NK-92 (cell line): ENCODE data around the gene TUBGCP5.
"Not testable (repeated sequence)": the region's sequence is repeated elsewhere in the genome, so short reads cannot be mapped to it uniquely, and the experiment has no call there.

Experiments used
- DNase-seq: peaks from one replicate; lab custom pipeline; 2025; ENCODE audit not compliant: unreplicated experiment; lab: John Stamatoyannopoulos, UW

The TUBGCP5 gene

GRCh38 chr15:23039143-23039916, at the start of gene TUBGCP5:
TUBGCP5 (minus strand) TSS chr15:23039569; CDS start chr15:23039543, 26 bp downstream.
- peak; percentile 44 for DNase-seq

DNA sequence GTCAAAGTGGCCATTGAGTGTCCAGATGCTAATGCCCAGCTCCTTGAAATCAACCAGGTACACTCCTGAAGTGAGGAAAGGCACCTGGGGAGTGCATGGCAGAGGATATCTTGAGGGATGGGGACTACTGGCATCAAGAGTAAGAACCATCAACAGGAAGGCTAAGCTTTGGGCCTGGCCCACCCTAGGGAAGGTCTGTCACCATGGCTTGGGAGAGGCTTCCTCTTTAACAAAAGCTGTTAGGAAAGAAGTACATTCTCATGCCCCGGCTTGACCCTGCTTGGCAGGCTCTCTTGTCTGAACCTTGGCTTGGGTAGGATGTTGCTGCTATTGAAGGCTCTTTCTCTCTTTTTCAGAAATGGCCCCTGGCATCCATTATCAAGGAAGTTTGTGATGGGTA, 43.7 kb upstream of the TUBGCP5 start:
- DNase-seq, result no peak

GRCh38 chr15:23081996-23082737, 42.8 kb upstream of the TUBGCP5 start:
- not testable (repeated sequence) for DNase-seq

DNA sequence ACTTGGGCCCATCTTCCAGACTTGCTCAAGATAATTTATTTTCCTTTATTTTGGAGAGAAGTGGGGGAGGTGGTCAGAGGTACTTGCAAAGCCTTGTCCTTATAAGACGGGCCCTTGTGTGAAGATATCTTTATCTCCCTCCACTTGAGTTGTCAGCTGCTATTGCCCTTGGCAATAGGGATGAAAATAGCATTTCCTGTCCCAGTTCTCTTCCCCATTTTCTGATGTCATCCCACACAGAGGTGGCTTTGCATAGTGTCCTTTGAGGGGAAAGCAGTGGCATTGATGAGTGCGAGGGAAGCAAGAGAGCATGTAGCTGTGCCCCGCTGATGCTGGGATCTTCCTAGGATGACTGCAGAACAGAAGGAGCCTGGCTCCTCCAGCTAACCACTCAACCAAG, 41.9 kb upstream of the TUBGCP5 start:
- DNase-seq, result no peak

- DNase-seq, result no peak
These were observed 40.4 kb upstream of the TUBGCP5 start for GRCh38 chr15:23079766-23080165.

DNA sequence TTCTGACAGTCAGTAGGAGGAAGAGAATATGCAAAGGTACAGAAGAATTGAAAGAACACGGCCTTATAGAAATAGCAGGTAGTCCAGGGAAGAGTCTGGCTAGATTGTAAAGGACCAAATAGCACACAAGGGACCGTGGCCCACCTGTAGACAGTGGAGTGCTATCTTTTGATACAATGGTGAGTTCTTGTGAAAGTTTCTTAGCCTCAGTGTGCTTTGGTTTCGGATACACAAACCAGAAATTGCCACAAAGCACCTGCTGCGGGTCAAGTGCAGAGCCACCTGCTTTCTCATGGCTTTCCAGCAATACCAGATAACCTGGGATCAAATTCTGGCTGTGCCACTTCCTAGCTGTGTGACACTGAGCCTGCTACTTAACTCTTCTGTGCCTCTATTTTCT, 36.6 kb upstream of the TUBGCP5 start:
- no peak for DNase-seq

GRCh38 chr15:23074684-23075083, 35.3 kb upstream of the TUBGCP5 start:
- no peak for DNase-seq

- no peak for DNase-seq
These were observed 34.7 kb upstream of the TUBGCP5 start for GRCh38 chr15:23073890-23074646.

- DNase-seq, result no peak
These were observed 33.3 kb upstream of the TUBGCP5 start for GRCh38 chr15:23072633-23073032.

DNA sequence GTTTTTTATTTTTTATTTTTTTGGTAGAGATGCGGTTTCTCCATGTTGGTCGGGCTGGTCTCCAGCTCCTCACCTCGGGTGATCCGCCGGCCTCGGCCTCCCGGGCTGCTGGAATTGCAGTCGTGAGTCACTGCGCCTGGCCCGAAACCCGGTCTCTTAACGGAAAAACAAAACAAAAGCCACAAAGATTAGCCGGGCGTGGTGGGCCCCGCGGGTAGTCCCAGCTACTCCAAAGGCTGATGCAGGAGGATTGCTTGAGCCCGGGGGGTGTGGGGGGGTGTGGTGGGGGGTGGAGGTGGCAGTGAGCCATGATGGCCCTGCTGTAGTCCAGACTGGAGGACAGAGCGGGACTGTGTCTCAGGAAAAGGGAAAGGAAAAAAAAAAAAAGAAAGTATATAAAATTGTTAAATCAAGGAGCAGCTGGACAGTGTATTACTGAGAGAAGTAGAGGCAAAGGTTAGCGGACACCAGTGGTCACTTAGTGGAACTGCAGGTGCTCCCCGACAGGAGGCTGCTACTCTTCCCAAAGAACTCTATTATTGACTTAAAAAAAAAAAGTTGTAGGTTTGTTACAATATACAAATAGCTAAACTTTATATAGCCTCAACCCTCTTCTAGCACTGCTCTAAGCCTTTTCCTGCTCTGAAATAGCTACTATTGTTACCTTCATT, 30.3 kb upstream of the TUBGCP5 start:
- no peak for DNase-seq

DNA sequence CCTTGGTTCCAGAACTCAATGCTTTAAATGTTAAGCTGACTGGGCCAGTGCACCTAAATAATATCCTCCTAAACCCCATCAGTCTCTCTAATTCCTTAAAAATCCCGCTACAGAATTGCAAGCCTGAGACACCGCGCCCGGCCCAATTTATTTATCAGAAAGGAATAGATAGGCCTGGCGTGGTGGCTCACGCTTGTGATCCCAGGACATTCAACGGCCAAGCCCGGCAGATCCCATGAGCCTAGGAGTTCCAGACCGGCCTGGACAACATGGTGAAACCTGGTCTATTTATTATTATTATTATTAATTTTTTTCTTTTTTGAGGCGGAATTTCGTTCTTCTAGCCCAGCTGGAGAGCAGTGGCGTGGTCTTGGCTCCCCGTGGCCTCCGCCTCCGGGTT, 28.0 kb upstream of the TUBGCP5 start:
- no peak for DNase-seq

GRCh38 chr15:23065836-23066235, 26.5 kb upstream of the TUBGCP5 start:
- DNase-seq, result no peak

- no peak for DNase-seq
These were observed 24.8 kb upstream of the TUBGCP5 start for GRCh38 chr15:23064156-23064555.

DNA sequence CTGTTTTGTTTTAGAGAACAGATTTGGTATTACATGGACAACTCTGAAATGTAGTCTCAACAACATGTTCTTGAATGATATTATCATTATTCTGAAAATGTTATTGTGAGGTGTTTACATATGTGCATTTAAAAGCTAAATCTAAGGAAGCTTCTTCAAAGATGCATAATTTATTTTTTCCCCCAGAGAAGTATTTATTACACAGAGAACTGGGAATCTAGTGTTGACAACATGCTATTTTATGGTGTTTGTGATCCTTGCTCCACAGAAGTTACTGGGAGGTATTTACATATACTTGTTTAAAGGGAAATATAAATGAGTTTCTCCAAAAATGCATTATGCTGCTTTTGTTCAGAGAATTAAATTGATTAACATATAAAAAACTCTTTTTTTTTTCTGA, 18.3 kb upstream of the TUBGCP5 start:
- no peak for DNase-seq

- DNase-seq, result no peak
These were observed 15.9 kb upstream of the TUBGCP5 start for GRCh38 chr15:23055316-23055715.

- no peak for DNase-seq
These were observed 13.2 kb upstream of the TUBGCP5 start for GRCh38 chr15:23052522-23052921.

DNA sequence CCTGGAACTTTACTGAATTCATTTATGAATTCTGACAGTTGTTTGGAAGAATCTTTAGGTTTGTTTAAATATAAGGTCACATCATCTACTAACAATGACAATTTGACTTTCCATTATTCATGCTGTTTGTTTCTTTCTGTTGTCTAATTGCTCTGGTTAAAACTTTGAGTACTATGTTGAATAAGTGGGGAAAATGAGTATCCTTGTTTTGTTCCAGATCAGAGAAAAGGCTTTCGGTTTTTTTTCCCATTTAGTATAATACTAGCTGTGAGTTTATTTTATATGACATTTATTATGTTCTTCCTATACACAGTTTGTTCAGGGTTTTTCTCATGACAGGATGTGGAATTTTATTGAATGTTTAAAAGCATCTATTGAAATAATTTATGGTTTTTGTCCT, 11.3 kb upstream of the TUBGCP5 start:
- no peak for DNase-seq

GRCh38 chr15:23049984-23050628, 10.7 kb upstream of the TUBGCP5 start:
- no peak for DNase-seq

GRCh38 chr15:23048572-23049282, 9.4 kb upstream of the TUBGCP5 start:
- DNase-seq, result not testable (repeated sequence)

DNA sequence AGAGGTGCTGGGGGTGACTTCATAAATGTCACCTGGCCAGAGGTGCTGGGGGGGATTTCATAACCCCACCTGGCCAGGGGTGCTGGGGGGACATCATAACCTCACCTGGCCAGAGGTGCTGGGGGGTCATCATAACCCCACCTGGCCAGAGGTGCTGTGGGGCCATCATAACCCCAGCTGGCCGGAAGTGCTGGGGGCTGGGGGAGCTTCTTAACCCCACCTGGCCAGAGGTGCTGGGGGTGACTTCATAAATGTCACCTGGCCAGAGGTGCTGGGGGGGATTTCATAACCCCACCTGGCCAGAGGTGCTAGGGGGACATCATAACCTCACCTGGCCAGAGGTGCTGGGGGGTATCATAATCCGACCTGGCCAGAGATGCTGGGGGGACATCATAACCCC, 4.6 kb upstream of the TUBGCP5 start:
- not testable (repeated sequence) for DNase-seq
